Chondrocyte (in vitro differentiated cells): Measurements from ENCODE around the gene MGST2. TPM values are rescaled to one million over a fixed set of nuclear protein-coding genes. Genes with fewer than 3 reads are reported as not detected.

Experiments used
- DNase-seq: peaks from one replicate; pipeline ENCODE4 v3.0.0; 2021; ENCODE audit warnings: mixed read lengths, low spot score
- H3K27ac Mint-ChIP-seq: one replicate; pipeline ENCODE4 v1.8.0; 2021; ENCODE audit warnings: mild to moderate bottlenecking, moderate library complexity, mixed read lengths; ENCODE audit not compliant: unreplicated experiment
- H3K27me3 Mint-ChIP-seq: 2 replicates; pipeline ENCODE4 v1.8.0; 2021; ENCODE audit warnings: low read depth, mixed read lengths
- H3K36me3 Mint-ChIP-seq: 2 replicates; pipeline ENCODE4 v1.8.0; 2021; ENCODE audit warnings: low read depth, mixed read lengths
- H3K4me1 Mint-ChIP-seq: 2 replicates; pipeline ENCODE4 v1.8.0; 2021; ENCODE audit warnings: low read depth, mild to moderate bottlenecking, mixed read lengths
- H3K4me3 Mint-ChIP-seq: one replicate; pipeline ENCODE4 v1.8.0; 2021; ENCODE audit warnings: mild to moderate bottlenecking, moderate library complexity, mixed read lengths; ENCODE audit not compliant: unreplicated experiment
- H3K9me3 Mint-ChIP-seq: 2 replicates; pipeline ENCODE4 v1.8.0; 2021; ENCODE audit warnings: low read depth, mixed read lengths
- CTCF ChIP-seq: fragments of 200-600 bp; sonication (generic); IDR thresholded peaks from 2 replicates; pipeline ENCODE4 v1.5.0; 2021; ENCODE audit warnings: antibody characterized with exemption, mild to moderate bottlenecking, moderate library complexity
- total RNA-seq: library from RNA; stranded (reverse); gene quantifications from 3 replicates; pipeline ENCODE4 v1.2.1, GENCODE V29; 2021

MGST2 gene
- total RNA-seq, 1 donor from 2014 or later: 23.7 TPM

- Mint-ChIP-seq H3K27ac (no peak overlapping the region), H3K27me3 (no peaks in the 10 kb centered on the region), H3K4me1 (no peaks in the 10 kb centered on the region), H3K36me3 (no peaks in the 10 kb centered on the region), H3K9me3 (no peaks in the 10 kb centered on the region), H3K4me3 (no peak overlapping the region)
- no peak for TF ChIP-seq CTCF
- no peak for DNase-seq
Measured at GRCh38 chr4:139725236-139725635, 59.6 kb downstream of the MGST2 start.

GRCh38 chr4:139726615-139727014, 61.0 kb downstream of the MGST2 start:
- no peak for TF ChIP-seq CTCF
- H3K27me3 Mint-ChIP-seq: no peaks in the 10 kb centered on the region
- DNase-seq: no peak
- H3K4me3 Mint-ChIP-seq: no peak overlapping the region
- no peaks in the 10 kb centered on the region for H3K4me1 Mint-ChIP-seq
- no peaks in the 10 kb centered on the region for H3K36me3 Mint-ChIP-seq
- no peaks in the 10 kb centered on the region for H3K9me3 Mint-ChIP-seq
- H3K27ac Mint-ChIP-seq: no peak overlapping the region

GRCh38 chr4:139728146-139728545, 62.5 kb downstream of the MGST2 start:
- Mint-ChIP-seq H3K4me1 (no peaks in the 10 kb centered on the region), H3K27me3 (no peaks in the 10 kb centered on the region), H3K4me3 (no peak overlapping the region), H3K36me3 (no peaks in the 10 kb centered on the region), H3K9me3 (no peaks in the 10 kb centered on the region), H3K27ac (no peak overlapping the region)
- no peak for DNase-seq
- no peak for TF ChIP-seq CTCF

- TF ChIP-seq CTCF: no peak
- Mint-ChIP-seq H3K4me1 (peaks cover under 1% of the 10 kb centered on the region), H3K27me3 (no peaks in the 10 kb centered on the region), H3K36me3 (no peaks in the 10 kb centered on the region), H3K27ac (no peak overlapping the region), H3K4me3 (no peak overlapping the region), H3K9me3 (no peaks in the 10 kb centered on the region)
- DNase-seq: no peak
Measured at GRCh38 chr4:139728840-139729239, 63.2 kb downstream of the MGST2 start.

GRCh38 chr4:139732991-139733570, 67.5 kb downstream of the MGST2 start:
- Mint-ChIP-seq H3K4me1 (peaks cover 18% of the 10 kb centered on the region), H3K36me3 (no peaks in the 10 kb centered on the region), H3K27ac (no peak overlapping the region), H3K4me3 (no peak overlapping the region), H3K9me3 (no peaks in the 10 kb centered on the region), H3K27me3 (no peaks in the 10 kb centered on the region)
- TF ChIP-seq CTCF: no peak
- no peak for DNase-seq
